Measurements from ENCODE around the gene USP49.

- TF ChIP-seq CTCF (IDR thresholded peaks at IDR 0.05 in 2 of 3, conservative IDR thresholded peaks at IDR 0.05 in 1 of 3; ENCODE audit: control insufficient read depth in 2 of 3, extremely low read depth in 1 of 3, insufficient read depth in 1 of 3, low read depth in 3 of 3, low read length in 3 of 3) (no peak), POLR2A (IDR thresholded peaks at IDR 0.05; ENCODE audit: low read depth, low read length) (no peak), CREB1 (IDR thresholded peaks at IDR 0.05; ENCODE audit: low read depth) (no peak), ZBTB11 (CRISPR knock-in tag; IDR thresholded peaks at IDR 0.05) (no peak), RCOR1 (conservative IDR thresholded peaks at IDR 0.05; ENCODE audit: low read depth, low read length) (no peak), NFXL1 (IDR thresholded peaks at IDR 0.05; ENCODE audit: borderline replicate concordance) (no peak), EP300 (IDR thresholded peaks at IDR 0.05; ENCODE audit: borderline replicate concordance in 1 of 2, control insufficient read depth in 1 of 2, low read depth in 2 of 2, low read length in 2 of 2) (no peak), EZH2 (IDR thresholded peaks at IDR 0.05; ENCODE audit: borderline replicate concordance, control insufficient read depth, low read depth, low read length) (no peak), NBN (IDR thresholded peaks at IDR 0.05) (no peak), HDAC6 (IDR thresholded peaks at IDR 0.05; ENCODE audit: unreplicated experiment) (no peak), ASH2L (IDR thresholded peaks at IDR 0.05; ENCODE audit: borderline replicate concordance, low read depth) (no peak), FOS (IDR thresholded peaks at IDR 0.05; ENCODE audit: borderline replicate concordance, extremely low read depth, insufficient read length) (no peak), PAX5 (IDR thresholded peaks at IDR 0.05; ENCODE audit: borderline replicate concordance, low read depth, low read length) (no peak)
Measured at GRCh38 chr6:41771058-41771983, 123.9 kb downstream of the USP49 start.

Measured in GM12878 (cell line).